ENCODE data around the gene JUNB. TPM values are rescaled to one million over a fixed set of nuclear protein-coding genes. Genes with fewer than 3 reads are reported as not detected.
A peak's percentile ranks its signal among the peaks of the same experiment; 100 is the strongest.

Gene JUNB
- total RNA-seq, 1 donor from 2014 or later: 71.4 TPM

DNA sequence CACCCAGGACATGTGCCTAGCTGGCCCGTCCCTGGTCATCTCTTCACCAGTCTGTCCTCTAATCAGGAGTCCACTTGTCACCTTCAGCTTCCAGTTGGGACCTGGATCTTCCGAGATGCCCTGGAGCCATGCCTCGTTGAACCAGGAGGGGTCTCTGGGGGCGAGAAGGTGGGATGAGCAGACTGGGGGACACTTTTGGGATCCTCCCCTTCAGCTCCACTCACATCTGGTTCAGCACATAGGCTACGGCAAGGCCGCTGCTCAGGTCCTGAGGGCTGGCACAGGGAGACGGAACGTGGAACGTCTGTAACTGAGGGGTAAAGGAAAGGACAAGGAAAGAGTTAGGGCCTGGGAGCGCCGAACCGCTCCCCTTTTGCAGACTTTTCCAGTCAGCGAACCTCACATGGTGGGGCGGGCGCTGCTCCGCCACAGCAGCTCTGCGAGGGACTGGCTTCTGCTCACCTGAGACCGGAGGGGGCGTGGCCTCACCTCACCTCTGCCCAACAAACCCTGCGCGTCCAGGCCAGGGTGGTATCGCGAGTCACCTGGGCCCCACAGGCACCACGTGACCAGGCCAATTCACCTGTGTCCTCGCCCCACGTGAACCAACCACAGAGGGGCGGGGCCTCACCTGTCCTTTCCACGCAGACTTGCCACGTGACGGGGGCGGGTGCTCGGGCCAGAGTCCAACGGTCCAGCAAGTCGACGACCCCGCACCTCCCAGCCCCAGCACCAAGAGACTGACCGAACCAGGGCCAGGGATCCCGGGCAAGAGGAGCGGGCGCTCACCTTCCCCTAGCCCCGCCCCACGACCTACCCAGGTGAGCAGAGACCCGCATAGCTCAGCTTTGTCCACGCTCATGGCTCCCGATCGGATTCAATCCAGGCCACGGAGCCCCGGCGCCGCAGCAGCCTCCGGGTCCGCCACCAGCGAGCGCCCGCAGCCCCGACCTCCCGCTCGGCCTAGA lies 16.4 kb upstream of the JUNB start, which contains the start of gene HOOK2:
Gene HOOK2, minus strand, starts transcription at position 965 of the 968 bp plus-strand sequence. Its CDS starts 103 bp downstream, at position 862.
- no peak for DNase-seq (ENCODE audit: low read depth in 2 of 2)

DNA sequence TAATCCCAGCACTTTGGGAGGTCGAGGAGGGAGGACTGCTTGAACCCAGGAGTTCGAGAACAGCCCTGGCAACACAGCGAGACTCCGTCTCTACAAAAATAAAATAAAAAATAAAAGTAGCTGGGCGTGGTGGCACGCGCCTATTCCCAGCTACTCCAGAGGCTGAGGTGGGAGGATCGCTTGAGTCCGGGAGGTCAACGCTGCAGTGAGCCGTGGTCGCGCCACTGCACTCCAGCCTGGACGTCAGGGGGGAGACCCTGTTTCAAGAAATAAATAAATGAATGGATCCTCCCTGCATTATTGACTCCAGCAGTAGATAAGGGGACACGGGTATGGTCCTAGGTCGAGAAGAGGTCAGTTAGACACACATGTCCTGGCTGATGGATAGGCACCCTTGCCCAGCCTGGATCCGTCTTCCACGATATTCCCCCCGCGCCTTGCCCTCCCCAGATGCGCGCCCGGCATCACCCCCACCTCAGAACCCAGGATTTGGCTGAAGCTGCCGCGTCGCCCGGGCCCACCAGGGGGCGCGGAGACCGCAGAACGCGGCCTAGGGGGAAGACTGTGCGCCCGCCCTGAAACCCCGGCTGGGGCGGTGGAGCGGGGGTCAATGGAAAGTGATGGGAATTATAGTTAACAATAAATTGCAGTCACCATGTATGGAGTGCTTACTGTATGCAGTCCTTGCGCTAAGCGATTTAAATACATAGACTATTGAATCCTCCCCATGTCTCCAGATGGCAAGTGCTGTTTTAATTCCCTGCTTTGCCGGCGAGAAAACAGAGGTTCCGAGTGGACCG lies 13.9 kb upstream of the JUNB start:
- DNase-seq (ENCODE audit: low read depth in 2 of 2): peak in 1 of 2 donors; percentile 81

- peak in 1 of 2 donors; percentile 85 for DNase-seq (ENCODE audit: low read depth in 2 of 2)
These were observed 13.0 kb upstream of the JUNB start for GRCh38 chr19:12778017-12778904.

DNA sequence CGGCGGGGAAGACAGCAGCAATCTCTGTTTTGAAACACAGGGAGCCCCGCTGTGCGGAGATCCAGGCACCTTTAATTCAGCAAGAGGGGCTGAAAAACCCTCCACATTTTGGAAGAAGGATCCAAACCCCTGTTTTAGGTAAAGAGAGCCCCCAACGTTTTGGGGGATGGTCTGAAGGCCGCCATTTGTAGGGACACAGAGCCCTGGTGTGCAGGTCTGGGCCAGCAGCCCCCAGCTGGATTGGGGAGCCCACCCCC lies 12.5 kb upstream of the JUNB start:
- DNase-seq (ENCODE audit: low read depth in 2 of 2): no peak

- peak in 1 of 2 donors; percentile 85 for DNase-seq (ENCODE audit: low read depth in 2 of 2)
These were observed 11.9 kb upstream of the JUNB start for GRCh38 chr19:12779162-12779993.

- DNase-seq (ENCODE audit: low read depth in 2 of 2): peak; percentile 90 to 95
These were observed 9.2 kb upstream of the JUNB start for GRCh38 chr19:12782174-12782423.

- peak; percentile 93 to 97 for DNase-seq (ENCODE audit: low read depth in 2 of 2)
These were observed 8.6 kb upstream of the JUNB start for GRCh38 chr19:12782424-12783290.

GRCh38 chr19:12783291-12783848 lies 7.9 kb upstream of the JUNB start:
- no peak for DNase-seq (ENCODE audit: low read depth in 2 of 2)

DNA sequence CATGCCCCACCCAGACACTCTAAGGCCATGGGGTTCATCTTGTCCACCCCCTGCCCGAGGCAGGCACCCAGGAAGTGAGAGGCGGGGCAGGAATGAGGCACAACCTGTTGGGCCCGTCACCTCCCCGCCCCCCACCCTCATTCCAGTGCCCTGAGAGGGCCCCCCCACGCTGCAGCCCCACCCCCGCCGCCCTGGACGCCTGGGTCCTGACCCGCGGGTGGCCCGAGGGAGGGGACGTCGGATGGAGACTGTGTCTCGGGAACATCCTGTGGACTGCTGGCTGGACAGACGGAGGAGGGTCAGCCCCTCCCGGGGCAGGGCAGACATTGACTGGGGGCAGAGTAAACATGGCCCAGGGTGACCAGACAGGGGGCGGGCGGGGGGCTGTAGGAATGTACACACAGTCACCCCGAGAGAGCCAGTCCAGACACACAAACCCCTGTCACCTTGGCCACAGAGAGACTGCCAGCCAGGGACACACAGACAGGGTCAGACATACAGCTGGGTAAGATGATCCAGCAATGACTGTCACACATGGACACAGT lies 7.4 kb upstream of the JUNB start:
- DNase-seq (ENCODE audit: low read depth in 2 of 2): peak in 1 of 2 donors; percentile 63

- peak in 1 of 2 donors; percentile 29 for DNase-seq (ENCODE audit: low read depth in 2 of 2)
These were observed 6.9 kb upstream of the JUNB start for GRCh38 chr19:12784394-12784870.

DNA sequence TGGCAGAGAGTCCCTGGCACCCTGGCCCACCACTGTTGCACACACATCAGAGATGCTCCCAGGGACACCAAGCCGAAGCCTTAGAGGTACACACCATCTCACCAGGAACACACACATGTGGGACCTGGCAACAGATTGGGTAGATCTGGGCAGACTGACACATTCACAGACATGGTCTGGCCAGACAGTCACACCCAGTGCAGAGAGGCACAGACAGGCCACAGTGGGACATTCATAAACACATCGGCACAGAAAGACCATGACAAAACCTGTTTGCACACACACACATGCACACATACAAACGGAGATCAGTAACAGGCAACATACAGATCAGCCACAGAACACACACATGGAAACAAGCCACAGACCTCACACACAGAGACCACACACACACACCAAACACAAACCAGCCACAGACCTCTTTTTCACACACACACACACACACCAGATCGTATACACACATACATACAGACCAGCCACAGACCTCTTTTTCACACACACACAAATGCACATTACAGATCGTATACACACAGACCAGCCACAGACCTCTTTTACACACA lies 6.3 kb upstream of the JUNB start:
- DNase-seq (ENCODE audit: low read depth in 2 of 2): peak in 1 of 2 donors; percentile 26

GRCh38 chr19:12785431-12786031 lies 5.8 kb upstream of the JUNB start:
- DNase-seq (ENCODE audit: low read depth in 2 of 2): no peak

GRCh38 chr19:12786141-12786870 lies 5.0 kb upstream of the JUNB start:
- no peak for DNase-seq (ENCODE audit: low read depth in 2 of 2)

DNA sequence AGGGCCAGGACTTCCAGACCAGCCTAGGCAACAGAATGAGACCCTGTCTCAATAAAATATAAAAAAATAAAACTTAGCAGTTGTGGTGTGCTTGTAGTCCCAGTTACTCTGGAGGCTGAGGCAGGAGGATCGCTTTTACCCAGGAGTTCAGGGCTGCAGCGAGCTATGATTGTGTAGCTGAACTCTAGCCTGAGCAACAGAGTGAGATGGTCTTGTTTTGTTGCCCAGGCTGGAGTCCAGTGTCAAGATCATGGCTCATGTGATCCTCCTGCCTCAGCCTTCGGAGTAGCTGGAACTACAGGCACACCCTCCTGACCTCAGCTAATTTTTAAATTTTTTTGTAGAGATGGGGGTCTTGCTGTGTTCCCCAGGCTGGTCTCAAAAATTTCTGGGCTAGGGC lies 4.3 kb upstream of the JUNB start:
- DNase-seq (ENCODE audit: low read depth in 2 of 2): no peak

GRCh38 chr19:12787458-12787857 lies 3.8 kb upstream of the JUNB start:
- DNase-seq (ENCODE audit: low read depth in 2 of 2): no peak

DNA sequence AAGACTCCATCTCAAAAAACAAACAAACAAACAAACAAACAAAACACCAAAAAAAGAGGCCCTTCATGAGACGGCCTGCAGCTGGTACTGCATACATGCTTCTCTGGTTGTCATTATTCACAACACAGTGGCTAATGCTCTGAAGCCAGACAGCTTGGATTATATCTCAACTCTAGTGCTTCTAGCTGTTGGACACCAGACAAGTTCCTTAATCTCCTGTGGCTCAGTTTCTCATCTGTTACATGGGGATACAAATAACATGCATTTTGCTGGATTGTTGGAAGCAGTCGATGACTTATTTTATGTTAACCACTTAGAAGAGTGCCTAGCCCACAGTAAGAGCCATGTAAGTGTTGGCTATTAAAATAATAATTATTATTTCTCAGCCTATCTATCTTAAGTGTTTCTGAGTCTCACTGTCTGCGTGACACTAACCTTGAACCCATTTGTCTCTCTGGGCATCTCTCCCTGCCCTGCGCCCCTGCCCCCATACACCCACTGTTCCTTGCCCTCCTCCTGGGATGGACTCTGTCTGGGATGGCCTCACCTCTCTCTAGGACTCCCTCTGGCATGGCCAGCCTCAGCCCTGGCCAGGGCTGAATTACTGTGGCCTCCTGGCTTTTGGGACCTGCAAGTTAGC lies 3.1 kb upstream of the JUNB start:
- DNase-seq (ENCODE audit: low read depth in 2 of 2): no peak

- peak in 1 of 2 donors; percentile 80 for DNase-seq (ENCODE audit: low read depth in 2 of 2)
These were observed 2.6 kb upstream of the JUNB start for GRCh38 chr19:12788682-12789097.
